HepG2 (cell line): Measurements from ENCODE around the gene FHIT. TPM values are rescaled to one million over a fixed set of nuclear protein-coding genes. Genes with fewer than 3 reads are reported as not detected.

Source experiments
- ATAC-seq: fragments of 200-7000 bp; cut with Tn5 transposase; 3 replicates; pipeline ENCODE4 v1.9.1; 2020; ENCODE audit warnings: mild to moderate bottlenecking, moderate library complexity
- BruUV-seq: library from RNA; stranded (reverse); fragments of 400-500 nt; replicated peaks from 2 replicates; lab custom pipeline; 2021; lab: Mats Ljungman, UMichigan
- CTCF ChIA-PET: fragments of 300-600 bp; formaldehyde crosslinking; extraction: SDS; loops from one replicate; lab custom pipeline; 2021; ENCODE audit warnings: low total read pairs, inconsistent platforms, low intra/inter-chr PET ratio; lab: Yijun Ruan, JAX
- POLR2A ChIA-PET: fragments of 350-600 bp; sonication (Branson Sonifier 250); formaldehyde crosslinking; loops from one replicate; lab custom pipeline; 2020; ENCODE audit warnings: antibody characterized with exemption, inconsistent platforms; lab: Yijun Ruan, JAX
- DNase-seq: peaks from one replicate; pipeline ENCODE4 v3.0.0-alpha.2; 2015; ENCODE audit warnings: low spot score
- FAIRE-seq: peaks from 3 replicates; lab custom pipeline; 2011; peaks lifted over from hg19 to GRCh38; lab: Jason Lieb, UNC
- H2AFZ ChIP-seq: one replicate; pipeline ENCODE4 v1.6.1; 2011; ENCODE audit warnings: low read length, inconsistent platforms
- H3K27ac ChIP-seq: fragments of 300-600 bp; 3 replicates; pipeline ENCODE4 v1.8.0; 2011; ENCODE audit warnings: mixed run types, mild to moderate bottlenecking, mixed read lengths, low read length, inconsistent platforms; ENCODE audit not compliant: insufficient read depth; ENCODE audit errors: extremely low read length
- H3K27me3 ChIP-seq, 2 experiments: fragments of 200-600 bp in 1 of 2; 2 replicates in 1 of 2; 3 replicates in 1 of 2; pipeline versions ENCODE4 v1.6.0 to v1.8.0; 2011; ENCODE audit warnings: low read length in 2 of 2, mild to moderate bottlenecking in 2 of 2, moderate library complexity in 2 of 2, inconsistent platforms in 1 of 2; ENCODE audit not compliant: insufficient read depth in 2 of 2, control insufficient read depth in 1 of 2
- H3K36me3 ChIP-seq, 2 experiments: fragments of 200-600 bp in 1 of 2; replicated peaks in 1 of 2; 2 replicates in 1 of 2; 3 replicates in 1 of 2; pipeline versions ENCODE4 v1.5.1 to v1.8.0; 2011; ENCODE audit warnings: low read length in 2 of 2, inconsistent platforms in 1 of 2; ENCODE audit not compliant: insufficient read depth in 2 of 2, control insufficient read depth in 1 of 2
- H3K4me1 ChIP-seq: 2 replicates; pipeline ENCODE4 v1.5.1; 2012; ENCODE audit warnings: low read length, inconsistent platforms; ENCODE audit not compliant: insufficient read depth
- H3K4me2 ChIP-seq: 2 replicates; pipeline ENCODE4 v1.6.0; 2011; ENCODE audit warnings: low read depth, low read length, inconsistent platforms
- H3K4me3 ChIP-seq, 3 experiments: fragments of 200-600 bp in 1 of 3; sonication (generic), shearing (Covaris generic) in 1 of 3; replicated peaks in 1 of 3; 2 replicates each; pipeline ENCODE4 v1.5.1; 2011 to 2016; ENCODE audit warnings: low read length in 3 of 3, inconsistent platforms in 2 of 3, low read depth in 2 of 3, mild to moderate bottlenecking in 2 of 3, control low read depth in 1 of 3, mixed read lengths in 1 of 3; ENCODE audit not compliant: insufficient read depth in 1 of 3
- H3K79me2 ChIP-seq: one replicate; pipeline ENCODE4 v1.6.1; 2011; ENCODE audit warnings: low read length, inconsistent platforms; ENCODE audit not compliant: insufficient read depth
- H3K9ac ChIP-seq: 2 replicates; pipeline ENCODE4 v1.6.0; 2011; ENCODE audit warnings: mild to moderate bottlenecking, low read depth, low read length, inconsistent platforms; ENCODE audit not compliant: insufficient read depth
- H3K9me3 ChIP-seq: 2 replicates; pipeline ENCODE4 v1.5.1; 2012; ENCODE audit warnings: mild to moderate bottlenecking, low read length
- H4K20me1 ChIP-seq: 2 replicates; pipeline ENCODE4 v1.6.0; 2011; ENCODE audit warnings: inconsistent platforms, mild to moderate bottlenecking, low read length, moderate library complexity; ENCODE audit not compliant: insufficient read depth
- ARNTL ChIP-seq: sonication (generic); formaldehyde crosslinking; IDR thresholded peaks from 2 replicates; pipeline ENCODE4 v1.4.0; 2020; ENCODE audit warnings: mild to moderate bottlenecking, missing genetic modification reagents
- BORCS8-MEF2B ChIP-seq: sonication (generic); formaldehyde crosslinking; IDR thresholded peaks from 2 replicates; pipeline ENCODE4 v1.8.0; 2022; ENCODE audit warnings: mild to moderate bottlenecking, missing genetic modification reagents
- CREM ChIP-seq, 2 experiments: sonication (generic) in 1 of 2; formaldehyde crosslinking in 1 of 2; IDR thresholded peaks; 2 replicates each; pipeline versions ENCODE4 v1.4.0 to v1.6.1; 2016 to 2020; ENCODE audit warnings: antibody characterized with exemption in 1 of 2, mild to moderate bottlenecking in 1 of 2, missing genetic modification reagents in 1 of 2
- FOXK2 ChIP-seq: fragments of 450-650 bp; IDR thresholded peaks from 2 replicates; pipeline ENCODE4 v1.6.1; 2016
- HNF1B ChIP-seq: sonication (generic); formaldehyde crosslinking; IDR thresholded peaks from 2 replicates; pipeline ENCODE4 v1.5.1; 2020; ENCODE audit warnings: mild to moderate bottlenecking, moderate library complexity, missing genetic modification reagents
- KLF9 ChIP-seq: IDR thresholded peaks from 2 replicates; pipeline ENCODE4 v1.6.1; 2016; ENCODE audit warnings: low read depth
- MXD4 ChIP-seq: IDR thresholded peaks from 2 replicates; pipeline ENCODE4 v1.6.1; 2016; ENCODE audit warnings: mild to moderate bottlenecking, missing biosample characterization, missing genetic modification reagents
- PHF8 ChIP-seq: sonication (generic); formaldehyde crosslinking; IDR thresholded peaks from 2 replicates; pipeline ENCODE4 v1.5.0; 2020; ENCODE audit warnings: missing genetic modification reagents
- PREB ChIP-seq: sonication (generic); formaldehyde crosslinking; IDR thresholded peaks from 2 replicates; pipeline ENCODE4 v1.4.0; 2020; ENCODE audit warnings: missing genetic modification reagents
- RFXANK ChIP-seq: IDR thresholded peaks from 2 replicates; pipeline ENCODE4 v1.6.1; 2016
- SIX4 ChIP-seq: sonication (generic); formaldehyde crosslinking; IDR thresholded peaks from 2 replicates; pipeline ENCODE4 v1.4.0; 2020; ENCODE audit warnings: missing genetic modification reagents
- SMYD3 ChIP-seq: sonication (generic); formaldehyde crosslinking; IDR thresholded peaks from 2 replicates; pipeline ENCODE4 v1.8.1; 2023; ENCODE audit warnings: mild to moderate bottlenecking, missing genetic modification reagents
- SRSF9 ChIP-seq: fragments of 200-400 bp; formaldehyde crosslinking; IDR thresholded peaks from 2 replicates; pipeline ENCODE4 v1.6.1; 2018; ENCODE audit warnings: borderline replicate concordance, mild to moderate bottlenecking, low read depth, low read length; ENCODE audit not compliant: insufficient read depth, poor library complexity, severe bottlenecking
- TBX2 ChIP-seq: sonication (generic); formaldehyde crosslinking; IDR thresholded peaks from 2 replicates; pipeline ENCODE4 v1.5.0; 2020; ENCODE audit warnings: missing genetic modification reagents, mild to moderate bottlenecking, borderline replicate concordance
- ZBTB4 ChIP-seq: sonication (generic); formaldehyde crosslinking; IDR thresholded peaks from 2 replicates; pipeline ENCODE4 v1.4.0; 2020; ENCODE audit warnings: missing genetic modification reagents, mild to moderate bottlenecking, borderline replicate concordance
- ZNF24 ChIP-seq: fragments of 450-650 bp; IDR thresholded peaks from 2 replicates; pipeline ENCODE4 v1.6.1; 2017; ENCODE audit warnings: antibody characterized with exemption, mild to moderate bottlenecking
- ZNF567 ChIP-seq: sonication (generic); formaldehyde crosslinking; IDR thresholded peaks from 2 replicates; pipeline ENCODE4 v1.8.1; 2023; ENCODE audit warnings: mild to moderate bottlenecking, missing genetic modification reagents, borderline replicate concordance
- ZNF691 ChIP-seq: sonication (generic); formaldehyde crosslinking; IDR thresholded peaks from 2 replicates; pipeline ENCODE4 v1.4.0; 2020; ENCODE audit warnings: missing genetic modification reagents, low read depth, mild to moderate bottlenecking, borderline replicate concordance
- ZNF7 ChIP-seq: IDR thresholded peaks from 2 replicates; pipeline ENCODE4 v1.6.1; 2016; ENCODE audit warnings: missing biosample characterization, missing genetic modification reagents
- ZNF772 ChIP-seq: sonication (generic); formaldehyde crosslinking; IDR thresholded peaks from 2 replicates; pipeline ENCODE4 v1.5.0; 2020; ENCODE audit warnings: mild to moderate bottlenecking, missing genetic modification reagents
- in situ Hi-C: cut with HindIII; loops from 2 replicates; pipeline ENCODE4 v1.10.0; 2017; ENCODE audit warnings: low pct_unique_long_range_greater_than_20kb; ENCODE audit not compliant: extremely low pct_ligation_motif_present
- intact Hi-C: fragments of 100-400 bp; cut with micrococcal nuclease; formaldehyde crosslinking; loops from one replicate; pipeline ENCODE4 v1.10.0; 2022; ENCODE audit not compliant: unreplicated experiment
- polyA plus RNA-seq, 8 experiments: library from polyadenylated mRNA; depleted of rRNA in 3 of 8; stranded (reverse) in 7 of 8; unstranded in 1 of 8; fragments of >200 nt; fragmentation: Illumina TruSeq in 4 of 8; extraction: Trizol in 4 of 8; gene quantifications; 2 replicates each; pipeline versions ENCODE4 v1.2.1 to v1.2.3, GENCODE V29; 2011 to 2016; ENCODE audit warnings: low read depth in 4 of 8, missing spikeins in 1 of 8, mixed read lengths in 1 of 8; ENCODE audit not compliant: insufficient read depth in 1 of 8
- total RNA-seq, 5 experiments: library from RNA; depleted of rRNA; stranded (reverse); fragments of >200 nt; fragmentation: Illumina TruSeq; extraction: Trizol; gene quantifications; 2 replicates each; pipeline ENCODE4 v1.2.3, GENCODE V29; 2016; ENCODE audit warnings: low read depth in 1 of 5

Gene FHIT
- total and polyA plus RNA-seq, 2 of the 13 experiments (the other 11 are each of a cell fraction or from before 2014, with no cell fraction given): 4.0 to 4.6 TPM

GRCh38 chr3:60771766-60772165 is 479.5 kb downstream of the FHIT start:
- no peaks in the 10 kb centered on the region for H3K36me3 ChIP-seq
- ChIA-PET CTCF (no interaction called here), POLR2A (no interaction called here)
- no peak for FAIRE-seq
- H3K9ac ChIP-seq: no peak overlapping the region
- no peak overlapping the region for H3K27ac ChIP-seq
- DNase-seq: no peak
- intact Hi-C loops: no loop called here
- H3K27me3 ChIP-seq: no peaks in the 10 kb centered on the region
- no peak for ATAC-seq
- no peak overlapping the region for H3K4me3 ChIP-seq
- no peaks in the 10 kb centered on the region for H4K20me1 ChIP-seq
- H3K4me2 ChIP-seq: no peak overlapping the region
- in situ Hi-C loops: no loop called here
- H2AFZ ChIP-seq: no peak overlapping the region
- no TSS peak for BruUV-seq
- no peaks in the 10 kb centered on the region for H3K4me1 ChIP-seq
- H3K9me3 ChIP-seq: peaks cover 12% of the 10 kb centered on the region; the same call in 1 of the 2 replicates
- H3K79me2 ChIP-seq: no peaks in the 10 kb centered on the region
- no peak for TF ChIP-seq ZBTB4
- no peak for TF ChIP-seq SMYD3
- TF ChIP-seq KLF9 (CRISPR knock-in tag): no peak
- TF ChIP-seq MXD4: no peak
- TF ChIP-seq ZNF24: no peak
- no peak for TF ChIP-seq PREB (CRISPR knock-in tag)
- TF ChIP-seq SRSF9: no peak
- no peak for TF ChIP-seq ZNF567 (CRISPR knock-in tag)
- TF ChIP-seq ZNF691 (CRISPR knock-in tag): no peak
- no peak for TF ChIP-seq ZNF7
- no peak for TF ChIP-seq TBX2 (CRISPR knock-in tag)
- TF ChIP-seq BORCS8-MEF2B (CRISPR knock-in tag): no peak
- no peak for TF ChIP-seq PHF8 (CRISPR knock-in tag)
- TF ChIP-seq RFXANK (CRISPR knock-in tag): no peak
- no peak for TF ChIP-seq CREM (IDR thresholded peaks at IDR 0.05)
- TF ChIP-seq CREM (CRISPR knock-in tag; IDR thresholded peaks at IDR 0.05): no peak
- no peak for TF ChIP-seq HNF1B (CRISPR knock-in tag)
- TF ChIP-seq SIX4 (CRISPR knock-in tag): no peak
- no peak for TF ChIP-seq FOXK2
- no peak for TF ChIP-seq ARNTL (CRISPR knock-in tag)
- no peak for TF ChIP-seq ZNF772
- TF ChIP-seq, all 625 proteins: peak for 0
